ENCODE results near the gene ABCB11.
"Not testable (repeated sequence)": the region's sequence is repeated elsewhere in the genome, so short reads cannot be mapped to it uniquely, and the experiment has no call there.

ABCB11 gene

DNA sequence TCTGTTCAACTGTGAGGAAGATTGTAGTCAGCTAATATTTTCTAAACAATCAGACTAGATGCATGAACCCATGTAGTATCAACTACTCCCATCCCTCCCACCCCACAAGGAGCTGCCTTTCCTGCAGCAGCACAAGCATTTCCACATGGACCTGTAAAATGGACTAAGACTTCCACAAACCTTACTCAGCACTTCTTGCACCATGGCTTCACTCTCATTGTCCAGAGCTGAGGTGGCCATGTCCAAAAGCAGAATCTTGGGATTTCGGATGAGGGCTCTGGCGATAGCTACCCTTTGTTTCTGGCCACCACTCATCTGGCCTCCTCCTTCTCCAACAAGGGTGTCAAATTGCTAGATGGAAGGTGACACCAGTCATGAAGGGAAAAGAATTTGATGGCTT, 61.3 kb downstream of the ABCB11 start:
- DNase-seq: no peak

DNA sequence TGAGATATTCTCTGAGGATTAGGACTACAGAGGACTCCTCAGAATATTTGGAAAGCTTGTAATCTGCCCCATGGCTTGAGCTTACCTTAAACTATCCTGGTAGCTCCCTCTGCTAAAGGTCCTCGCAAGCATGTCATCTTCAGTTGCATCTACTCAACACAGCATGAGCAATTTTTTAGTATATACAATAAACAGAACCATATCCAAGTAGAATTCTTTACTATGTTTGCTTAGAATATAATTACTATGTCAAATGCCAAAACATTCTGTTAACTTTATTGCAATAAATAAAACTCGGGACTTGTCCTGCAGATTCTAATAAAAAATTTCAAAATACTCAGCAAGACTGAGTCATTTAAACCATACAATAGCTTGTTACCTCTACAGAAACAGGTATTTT, 62.8 kb downstream of the ABCB11 start:
- no peak for DNase-seq

GRCh38 chr2:168964251-168964807, 66.8 kb downstream of the ABCB11 start:
- no peak for DNase-seq

DNA sequence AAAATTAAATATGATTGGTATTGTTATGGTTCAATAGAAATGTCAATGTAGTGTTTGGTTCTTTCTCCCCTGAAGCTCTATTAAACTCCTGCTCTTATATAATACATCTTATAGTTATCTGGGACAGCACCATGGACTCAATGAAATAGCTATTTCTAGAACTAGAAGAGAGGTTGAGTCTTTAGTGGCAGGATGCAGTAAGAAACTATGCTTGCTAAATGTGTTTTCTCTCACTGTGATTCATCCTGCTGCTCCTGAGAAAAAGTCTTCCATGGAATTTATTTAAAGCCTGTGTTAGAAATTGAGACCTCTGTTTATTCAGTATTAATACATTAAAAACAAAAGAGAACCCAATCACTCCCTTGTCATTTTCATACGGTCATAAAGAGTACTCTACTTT, 68.5 kb downstream of the ABCB11 start:
- no peak for DNase-seq

DNA sequence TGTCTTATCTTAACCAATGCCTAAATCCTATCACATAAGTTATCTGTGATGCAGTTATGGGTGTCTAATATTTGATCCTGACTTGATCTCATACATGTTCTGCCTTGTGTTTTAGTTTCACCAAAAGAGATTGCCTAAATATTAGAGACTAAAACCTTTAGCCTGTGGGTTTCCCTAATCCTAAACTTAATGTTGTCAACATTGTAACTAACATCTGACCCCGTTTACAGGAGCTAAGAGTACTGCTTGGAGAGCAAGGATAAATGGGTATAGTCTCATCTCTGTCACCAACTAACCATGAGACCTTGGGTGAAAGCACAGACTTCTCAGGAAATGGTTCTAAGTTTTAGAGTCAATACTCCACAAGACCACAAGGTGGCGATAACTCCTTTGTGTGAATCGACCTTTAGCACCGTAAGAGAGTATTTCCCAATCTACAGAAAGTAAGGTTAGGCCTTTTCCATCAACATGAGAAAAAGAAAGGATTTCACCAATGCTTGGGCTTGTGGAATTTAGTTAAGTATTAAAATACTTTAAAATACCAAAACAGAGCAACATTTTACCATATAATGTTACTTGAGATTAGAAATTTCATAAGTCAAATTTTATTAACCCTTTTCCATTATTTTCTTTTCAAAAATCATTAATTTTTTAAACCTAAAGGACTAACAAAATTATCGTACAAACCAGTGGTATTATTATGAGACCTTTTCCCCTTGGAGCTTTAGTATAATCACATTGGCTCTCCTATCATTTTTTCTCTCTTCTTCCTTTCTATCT, 69.5 kb downstream of the ABCB11 start:
- peak; percentile 67 for DNase-seq

- no peak for DNase-seq
Measured at GRCh38 chr2:168956392-168956791, 74.7 kb downstream of the ABCB11 start.

DNA sequence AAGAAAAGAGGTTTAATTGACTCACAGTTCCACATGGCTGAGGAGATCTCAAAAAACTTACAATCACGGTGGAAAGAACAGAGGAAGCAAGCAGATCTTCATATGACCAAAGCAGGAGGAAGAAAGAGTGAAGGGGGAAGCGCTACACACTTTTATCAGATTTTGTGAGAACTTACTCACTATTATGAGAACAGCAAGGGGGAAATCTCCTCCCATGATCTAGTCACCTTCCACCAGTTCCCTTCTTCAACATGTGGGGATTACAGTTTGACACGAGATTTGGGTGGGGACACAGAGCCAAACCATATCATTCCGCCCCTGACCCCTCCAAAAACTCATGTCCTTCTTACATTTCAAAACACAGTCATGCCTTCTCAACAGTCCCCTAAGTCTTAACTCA, 75.8 kb downstream of the ABCB11 start:
- no peak for DNase-seq

DNA sequence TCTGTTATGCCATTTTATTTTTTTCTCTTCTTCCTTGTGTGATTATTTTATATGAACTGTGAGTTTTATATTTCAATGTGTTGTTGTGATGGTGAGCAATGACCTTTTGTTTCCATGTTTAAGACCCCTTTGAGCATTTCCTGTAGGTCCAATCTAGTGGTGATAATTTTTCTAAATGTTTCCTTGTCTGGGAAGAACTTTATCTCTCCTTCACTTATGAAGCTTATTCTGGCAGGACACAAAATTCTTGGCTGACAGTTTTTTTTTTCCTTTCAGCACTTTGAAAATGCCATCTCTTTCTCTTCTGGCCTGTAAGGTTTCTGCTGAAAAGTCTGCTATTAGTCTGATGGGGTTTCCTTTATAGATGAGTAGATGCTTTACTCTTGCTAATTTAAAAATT, 76.9 kb downstream of the ABCB11 start:
- DNase-seq: no peak

DNA sequence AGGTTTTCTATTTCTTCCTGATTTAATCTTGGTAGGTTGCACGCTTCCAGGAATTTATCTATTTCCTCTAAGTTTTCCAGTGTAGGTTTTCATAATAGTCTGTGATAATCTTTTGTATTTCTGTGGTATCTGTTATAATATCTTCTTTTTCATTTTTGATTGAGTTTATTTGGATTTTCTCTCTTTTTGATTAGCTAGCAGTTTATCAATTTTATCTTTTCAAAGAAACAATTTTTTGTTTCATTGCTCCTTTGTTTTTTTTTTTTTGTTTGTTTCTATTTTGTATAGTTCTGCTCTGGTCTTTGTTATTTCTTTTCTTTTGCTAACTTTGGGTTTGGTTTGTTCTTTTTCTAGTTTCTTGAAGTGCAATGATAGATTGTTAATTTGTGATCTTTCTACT, 78.7 kb downstream of the ABCB11 start:
- DNase-seq: no peak

- no peak for DNase-seq
Measured at GRCh38 chr2:168951871-168952270, 79.3 kb downstream of the ABCB11 start.

- no peak for DNase-seq
Measured at GRCh38 chr2:168949324-168949723, 81.8 kb downstream of the ABCB11 start.

- peak; percentile 26 for DNase-seq
Measured at GRCh38 chr2:168948621-168949212, 82.4 kb downstream of the ABCB11 start.

DNA sequence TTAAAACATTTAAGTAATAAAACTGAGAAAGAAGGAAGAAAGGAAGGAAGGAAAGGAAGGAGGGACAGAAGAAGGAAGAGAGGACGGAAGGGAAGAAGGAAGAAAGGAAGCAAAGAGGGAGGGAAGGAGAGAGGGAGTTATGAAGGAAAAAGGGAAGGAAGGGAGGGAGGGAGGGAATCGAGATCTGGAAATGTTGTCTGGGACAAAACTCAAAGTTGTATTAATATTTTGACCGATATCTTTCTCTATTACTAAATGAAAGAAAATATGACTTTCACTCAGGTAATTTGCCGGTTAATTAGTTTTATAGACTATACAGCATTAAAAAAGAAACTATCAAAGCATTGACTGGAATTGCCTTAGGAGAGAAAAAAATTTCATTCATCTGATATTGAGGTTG, 85.6 kb downstream of the ABCB11 start:
- DNase-seq: no peak

- DNase-seq: no peak
Measured at GRCh38 chr2:168944065-168944464, 87.1 kb downstream of the ABCB11 start.

DNA sequence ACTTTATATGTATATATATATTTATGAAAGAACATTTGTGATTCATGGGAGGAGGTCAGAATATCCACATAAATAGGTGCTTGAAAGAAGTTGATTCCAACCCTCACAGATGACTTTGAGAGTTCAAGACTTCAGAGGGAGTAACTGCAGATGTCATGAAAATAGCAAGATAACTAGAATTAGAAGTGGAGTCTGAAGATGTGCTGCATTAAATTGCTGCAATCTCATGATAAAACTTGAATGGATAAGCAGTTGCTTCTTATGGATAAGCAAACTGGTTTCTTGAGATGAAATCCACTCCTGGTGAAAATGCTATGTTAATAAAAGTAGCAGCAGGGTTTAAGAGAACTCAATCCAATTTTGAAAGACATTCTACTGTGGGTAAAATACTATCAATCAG, 89.8 kb downstream of the ABCB11 start:
- no peak for DNase-seq

- DNase-seq: no peak
Measured at GRCh38 chr2:168939918-168940317, 91.2 kb downstream of the ABCB11 start.

DNA sequence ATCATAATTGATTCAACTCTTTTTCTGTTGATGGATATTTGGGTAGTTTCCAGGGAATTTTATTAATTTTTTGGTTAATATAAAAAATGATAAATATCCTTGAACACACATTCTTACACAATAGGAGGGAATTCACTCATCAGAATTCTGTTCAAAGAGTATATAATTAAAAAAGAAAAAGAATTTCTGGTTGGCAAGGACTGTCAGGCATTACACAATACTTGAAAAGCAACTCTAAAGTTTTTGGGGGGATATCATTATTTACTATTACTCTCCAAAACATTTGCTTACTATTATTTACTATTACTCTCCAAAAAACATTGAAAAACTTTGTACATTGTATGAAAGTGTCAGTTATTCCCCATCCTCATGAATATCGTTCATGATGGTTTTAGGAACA, 92.1 kb downstream of the ABCB11 start:
- no peak for DNase-seq

DNA sequence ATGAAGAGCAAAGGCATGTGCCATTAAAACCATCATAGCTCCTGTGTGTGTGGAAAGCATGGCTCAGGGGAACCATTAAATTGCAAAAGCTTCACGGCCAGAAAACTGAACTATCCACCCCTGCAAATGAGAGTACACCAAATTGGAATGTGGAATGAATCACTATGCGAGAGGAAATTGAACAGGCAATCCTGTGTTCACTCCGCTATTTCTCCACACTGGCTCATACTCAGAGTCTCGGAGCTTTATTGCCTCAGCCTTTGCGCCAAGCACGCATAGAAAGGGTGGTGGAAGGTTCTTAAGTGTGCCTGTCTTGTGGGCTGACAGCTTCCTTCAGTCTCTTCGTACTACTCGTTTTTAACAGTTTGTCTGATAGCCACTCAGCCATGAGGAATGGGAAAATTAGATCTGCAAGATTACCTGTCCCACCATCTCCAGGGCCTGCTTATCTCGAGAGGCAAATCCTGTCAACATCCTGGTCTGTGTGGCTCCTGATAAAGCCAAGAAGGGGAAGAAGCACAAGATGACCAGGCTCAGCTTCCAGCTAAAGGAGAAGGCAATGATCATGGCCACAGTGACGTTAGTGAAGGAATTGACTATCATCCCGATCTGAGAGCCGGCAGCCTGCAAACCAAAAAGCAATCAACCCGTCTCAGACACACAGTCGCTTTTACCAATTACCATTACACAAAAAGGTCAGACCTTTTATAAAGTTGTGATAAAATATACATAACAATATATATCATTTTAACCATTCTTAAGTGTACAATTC, 95.1 kb downstream of the ABCB11 start:
- no peak for DNase-seq

GRCh38 chr2:168934826-168935225, 96.3 kb downstream of the ABCB11 start:
- no peak for DNase-seq

- not testable (repeated sequence) for DNase-seq
Measured at GRCh38 chr2:168932174-168932573, 99.0 kb downstream of the ABCB11 start.

GRCh38 chr2:168930242-168930641, 100.9 kb downstream of the ABCB11 start:
- no peak for DNase-seq

- DNase-seq: no peak
Measured at GRCh38 chr2:168929031-168929430, 102.1 kb downstream of the ABCB11 start.

DNA sequence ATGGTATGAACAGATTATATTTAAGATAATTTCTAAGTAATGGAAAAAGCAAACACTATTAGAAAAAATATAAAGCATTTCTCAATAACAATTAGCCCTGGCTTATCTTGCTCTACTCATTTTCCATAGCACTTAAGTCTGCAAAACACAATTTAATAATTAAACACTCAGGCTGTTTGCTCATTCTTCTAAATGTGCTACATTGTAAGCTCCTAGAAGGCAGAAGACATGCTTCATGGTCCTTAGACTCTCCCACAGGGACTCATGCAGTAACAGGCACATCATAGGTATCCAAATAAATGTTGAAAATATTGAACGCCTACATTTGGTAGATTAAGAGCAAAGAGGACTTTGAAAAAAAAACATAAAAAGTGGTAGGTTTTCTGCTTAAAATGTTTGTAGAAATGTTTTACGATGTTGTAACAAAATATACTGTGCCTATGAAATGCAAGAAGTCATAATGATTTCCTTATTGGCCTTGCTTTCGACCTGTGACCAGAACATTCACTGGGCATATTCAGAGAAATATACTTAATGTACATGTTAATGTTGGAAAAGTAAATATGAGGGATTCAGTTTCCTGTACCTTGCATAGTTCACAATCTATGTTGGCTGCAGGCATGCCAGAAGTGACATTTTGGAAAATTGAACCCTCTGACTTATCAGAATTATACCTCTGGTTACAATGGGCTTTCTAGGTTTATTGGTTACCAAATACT, 102.9 kb downstream of the ABCB11 start:
- no peak for DNase-seq
